T-helper 2 cell (primary cell): ENCODE measurements around the gene PRXL2C.
"Not testable (repeated sequence)": the region's sequence is repeated elsewhere in the genome, so short reads cannot be mapped to it uniquely, and the experiment has no call there.

Experiments used
- DNase-seq, 5 experiments: peaks; one replicate each; pipeline versions ENCODE4 v3.0.0 to v3.0.0-alpha.2; 2012 to 2022
- total RNA-seq, 2 donors: gene quantifications; one replicate each; lab custom pipeline; 2026; lab: John Stamatoyannopoulos, UW

Gene PRXL2C
- 30.2 to 45.2 reads per million in 2 donors for total RNA-seq

GRCh38 chr9:96655198-96655851 is at the start of gene PRXL2C:
Gene PRXL2C, minus strand, starts transcription at chr9:96655317. Its CDS starts 36 bp downstream, at chr9:96655281.
- DNase-seq = peak; percentile 63 to 80 (median 77)

GRCh38 chr9:96700721-96701375 is 45.7 kb upstream of the PRXL2C start:
- DNase-seq = not testable (repeated sequence)

GRCh38 chr9:96691326-96691725 is 36.2 kb upstream of the PRXL2C start:
- DNase-seq = no peak

GRCh38 chr9:96688745-96689464 is 33.8 kb upstream of the PRXL2C start:
- no peak for DNase-seq

GRCh38 chr9:96688187-96688586 is 33.1 kb upstream of the PRXL2C start:
- no peak for DNase-seq

GRCh38 chr9:96686638-96687335 is 31.7 kb upstream of the PRXL2C start:
- peak; percentile 31 to 85 (median 61) for DNase-seq

GRCh38 chr9:96680812-96681499 is 25.8 kb upstream of the PRXL2C start:
- DNase-seq = no peak

GRCh38 chr9:96674906-96675538 is 19.9 kb upstream of the PRXL2C start:
- DNase-seq = no peak

- not testable (repeated sequence) for DNase-seq
These were observed 18.7 kb upstream of the PRXL2C start for GRCh38 chr9:96673786-96674185.

- no peak for DNase-seq
These were observed 13.9 kb upstream of the PRXL2C start for GRCh38 chr9:96668868-96669534.

GRCh38 chr9:96667363-96667728 is 12.2 kb upstream of the PRXL2C start:
- no peak for DNase-seq

- peak in 2 of 5 experiments; percentile 11 to 68 for DNase-seq
These were observed 11.7 kb upstream of the PRXL2C start for GRCh38 chr9:96666653-96667362.

GRCh38 chr9:96665789-96666188 is 10.7 kb upstream of the PRXL2C start:
- DNase-seq = no peak

- DNase-seq = no peak
These were observed 8.5 kb upstream of the PRXL2C start for GRCh38 chr9:96663506-96664120.

GRCh38 chr9:96661711-96662110 is 6.6 kb upstream of the PRXL2C start:
- no peak for DNase-seq

- no peak for DNase-seq
These were observed 5.7 kb upstream of the PRXL2C start for GRCh38 chr9:96660692-96661248.

GRCh38 chr9:96654450-96655197 is 493 bp downstream of the PRXL2C start:
- DNase-seq = peak; percentile 42 to 90 (median 78)

GRCh38 chr9:96651626-96652025 is 3.5 kb downstream of the PRXL2C start:
- DNase-seq = peak in 1 of 5 experiments; percentile 41
